GM12874 (cell line): Measurements from ENCODE around the gene TIMM10B.

Experiments used
- TF ChIP-seq, protein P1 (sequence below): IDR thresholded peaks from 2 replicates; pipeline ENCODE4 v1.5.1; 2011; ENCODE audit warnings: low read depth, mild to moderate bottlenecking, control low read depth, low read length, moderate library complexity; ENCODE audit not compliant: insufficient read depth

TIMM10B gene

DNA sequence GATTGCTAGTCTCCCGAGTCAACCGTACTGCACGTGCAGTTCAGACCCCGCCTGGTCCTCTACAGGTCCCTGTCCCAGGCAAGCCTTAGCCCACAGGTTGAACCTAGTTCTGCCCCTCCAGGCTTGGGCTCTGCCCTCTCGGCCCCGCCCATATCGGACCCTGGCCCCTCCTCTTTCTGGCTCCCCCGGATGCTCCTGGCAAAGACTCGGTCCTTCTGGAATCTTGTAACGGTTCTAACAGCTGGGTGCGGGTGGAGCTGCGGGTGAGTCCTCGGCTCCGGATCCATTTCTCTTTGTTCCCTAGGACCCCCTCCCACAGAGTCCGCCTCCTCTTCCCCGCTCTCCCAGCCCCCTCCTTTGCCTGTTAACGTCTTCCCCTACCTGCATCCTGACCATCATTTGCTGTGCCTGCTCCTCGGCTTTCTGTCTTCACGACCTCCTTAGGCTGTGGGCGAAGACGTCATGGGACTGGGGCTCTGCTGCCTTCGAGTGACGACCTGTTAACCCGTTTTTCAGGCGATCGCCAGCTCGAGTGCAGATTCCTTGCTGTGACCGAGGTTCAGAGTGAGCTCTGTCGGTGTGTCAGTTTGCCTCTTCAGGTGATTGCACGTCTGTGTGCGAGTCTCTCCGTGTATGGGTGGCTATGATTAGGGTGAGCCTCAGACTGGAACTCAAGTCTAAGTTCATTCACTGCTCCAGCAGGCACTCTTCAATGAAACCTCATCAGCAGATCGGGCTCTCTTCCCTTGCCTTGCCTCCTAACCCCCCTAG is 16.0 kb downstream of the TIMM10B start, which contains the start of gene DNHD1:
DNHD1 (plus strand) TSS at position 212 of the 771 bp plus-strand sequence. CDS start 936 bp downstream, outside the sequence.
- TF ChIP-seq, protein P1, sequence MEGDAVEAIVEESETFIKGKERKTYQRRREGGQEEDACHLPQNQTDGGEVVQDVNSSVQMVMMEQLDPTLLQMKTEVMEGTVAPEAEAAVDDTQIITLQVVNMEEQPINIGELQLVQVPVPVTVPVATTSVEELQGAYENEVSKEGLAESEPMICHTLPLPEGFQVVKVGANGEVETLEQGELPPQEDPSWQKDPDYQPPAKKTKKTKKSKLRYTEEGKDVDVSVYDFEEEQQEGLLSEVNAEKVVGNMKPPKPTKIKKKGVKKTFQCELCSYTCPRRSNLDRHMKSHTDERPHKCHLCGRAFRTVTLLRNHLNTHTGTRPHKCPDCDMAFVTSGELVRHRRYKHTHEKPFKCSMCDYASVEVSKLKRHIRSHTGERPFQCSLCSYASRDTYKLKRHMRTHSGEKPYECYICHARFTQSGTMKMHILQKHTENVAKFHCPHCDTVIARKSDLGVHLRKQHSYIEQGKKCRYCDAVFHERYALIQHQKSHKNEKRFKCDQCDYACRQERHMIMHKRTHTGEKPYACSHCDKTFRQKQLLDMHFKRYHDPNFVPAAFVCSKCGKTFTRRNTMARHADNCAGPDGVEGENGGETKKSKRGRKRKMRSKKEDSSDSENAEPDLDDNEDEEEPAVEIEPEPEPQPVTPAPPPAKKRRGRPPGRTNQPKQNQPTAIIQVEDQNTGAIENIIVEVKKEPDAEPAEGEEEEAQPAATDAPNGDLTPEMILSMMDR = no peak

DNA sequence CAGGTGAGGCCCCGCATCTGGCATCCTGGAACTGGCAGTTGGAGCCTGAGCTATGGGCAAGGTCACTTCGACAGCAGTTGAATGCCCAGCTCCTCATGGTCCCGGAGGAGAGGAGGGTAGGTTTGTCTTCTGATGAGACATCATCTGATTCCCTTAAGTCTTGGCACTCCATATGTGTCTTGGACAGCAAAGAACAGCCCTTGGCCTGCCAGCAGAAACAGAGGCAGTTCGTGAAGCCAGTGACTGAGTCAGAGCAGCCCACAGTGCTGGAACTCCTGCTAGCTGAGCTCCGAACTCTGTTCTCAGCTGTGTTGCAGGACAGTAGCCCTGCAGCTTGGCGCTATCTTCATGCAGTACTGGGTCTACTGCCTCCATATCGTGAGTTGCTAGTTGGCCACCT is 16.8 kb downstream of the TIMM10B start:
- TF ChIP-seq, protein P1 = no peak

DNA sequence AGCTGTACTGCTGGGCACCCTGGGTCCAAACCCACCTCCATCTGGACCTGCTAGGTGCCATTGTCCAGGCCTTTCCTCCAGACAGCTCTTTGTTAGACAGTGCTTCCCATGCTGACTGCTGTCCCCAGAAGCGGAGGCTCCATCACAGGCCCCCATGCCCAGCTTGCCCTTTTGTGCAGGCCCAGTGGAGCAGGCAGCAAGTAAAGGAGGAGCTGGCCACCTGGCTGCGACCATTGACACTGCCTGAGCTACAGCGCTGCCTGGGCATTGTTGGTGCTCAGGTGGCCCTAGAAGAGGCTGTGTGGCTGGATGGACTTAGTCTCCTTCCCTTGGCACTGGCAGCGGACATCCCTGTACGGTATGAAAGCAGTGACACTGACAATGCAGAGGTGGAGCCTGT is 17.2 kb downstream of the TIMM10B start:
- TF ChIP-seq, protein P1 = no peak

DNA sequence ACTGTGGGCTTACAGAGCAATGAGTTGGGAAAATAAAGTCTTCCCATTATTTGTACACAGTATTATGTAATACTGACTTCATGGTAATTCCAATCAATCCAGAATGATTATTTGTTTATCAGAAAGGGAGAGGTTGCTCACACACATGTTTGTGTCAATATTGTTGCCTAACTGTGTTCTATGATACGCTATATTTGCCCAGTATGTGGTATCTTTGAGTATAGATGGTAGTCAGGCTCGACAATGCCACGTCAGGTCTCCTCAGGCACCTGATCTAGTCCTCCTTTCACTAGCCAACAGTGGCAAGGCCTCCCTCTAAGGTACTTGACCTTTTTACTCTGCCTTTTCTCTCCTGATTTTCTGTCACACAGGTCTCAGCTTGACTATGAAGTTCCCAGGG is 21.1 kb downstream of the TIMM10B start:
- TF ChIP-seq, protein P1 = no peak

DNA sequence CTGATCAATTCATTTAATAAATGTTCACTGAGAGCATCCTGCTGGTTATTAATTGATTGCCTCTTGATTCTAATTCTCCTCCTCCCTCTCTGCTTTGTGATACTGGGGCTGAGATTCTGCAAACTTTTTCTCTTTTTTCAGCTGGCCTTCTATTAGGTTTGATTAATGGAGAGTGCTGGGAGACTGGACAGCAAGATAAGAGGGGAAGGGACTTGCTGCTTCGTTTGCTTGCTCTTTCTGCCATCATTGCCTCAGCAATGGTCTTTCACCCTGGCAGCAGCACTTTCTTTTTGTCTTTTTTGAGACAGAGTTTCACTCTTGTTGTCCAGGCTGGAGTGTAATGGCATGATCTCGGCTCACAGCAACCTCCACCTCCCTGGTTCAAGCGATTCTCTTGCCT is 22.9 kb downstream of the TIMM10B start:
- TF ChIP-seq, protein P1 = no peak

DNA sequence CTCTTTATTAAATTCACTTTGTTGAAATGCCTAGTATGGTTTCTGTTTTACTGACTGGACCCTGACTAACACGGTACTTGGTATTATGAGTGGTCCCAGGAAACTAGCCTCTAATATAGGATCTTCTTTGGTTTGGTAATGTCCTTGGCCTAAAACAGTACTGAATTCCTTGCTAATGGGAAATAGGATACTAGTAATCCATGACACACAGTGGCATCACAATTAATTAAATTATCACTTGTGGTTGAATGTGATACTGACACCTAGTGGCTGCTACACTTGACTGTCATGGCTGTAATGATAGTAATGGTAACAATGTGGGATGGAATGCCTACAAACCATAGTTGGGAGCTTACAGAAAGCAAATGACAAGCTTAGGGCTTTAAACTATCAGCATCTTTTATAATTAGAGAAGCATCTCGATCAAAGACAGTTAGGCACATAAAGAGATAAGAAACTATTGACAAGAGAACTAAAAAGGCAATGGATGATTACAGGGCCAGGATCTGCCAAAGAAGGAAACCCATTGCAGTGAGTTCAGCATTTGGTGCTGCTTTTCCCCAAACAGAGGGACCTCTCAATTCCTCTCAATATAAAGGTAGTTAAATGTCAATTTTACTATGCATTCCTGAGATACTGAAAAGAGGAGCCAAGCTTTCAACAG is 24.4 kb downstream of the TIMM10B start:
- TF ChIP-seq, protein P1 = peak; percentile 58

DNA sequence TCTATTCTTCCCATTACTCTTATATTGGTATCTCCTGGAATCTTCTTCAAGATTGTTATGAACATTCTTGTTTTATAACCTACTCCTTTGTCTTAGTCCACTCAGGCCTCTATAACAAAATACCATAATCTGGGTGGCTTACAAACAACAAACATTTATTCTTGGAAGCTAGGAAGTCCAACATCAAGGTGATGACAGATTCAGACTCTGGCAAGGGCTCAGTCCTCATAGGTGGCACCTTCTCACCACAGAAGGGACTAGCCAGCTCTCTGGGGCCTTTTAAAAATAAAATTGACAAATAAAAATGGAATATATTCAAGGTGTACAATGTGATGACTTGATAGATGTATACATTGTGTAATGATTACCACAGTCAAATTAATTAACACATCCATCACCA is 35.6 kb downstream of the TIMM10B start:
- TF ChIP-seq, protein P1 = no peak
